HG03045 (cell line): ENCODE results near the gene ASPDH.
A peak's percentile ranks its signal among the peaks of the same experiment; 100 is the strongest.
"Not testable (repeated sequence)": the region's sequence is repeated elsewhere in the genome, so short reads cannot be mapped to it uniquely, and the experiment has no call there.

Source experiments
- ATAC-seq: cut with Tn5 transposase; IDR thresholded peaks from one replicate; pipeline ENCODE4 v1.9.1; 2021; ENCODE audit warnings: mild to moderate bottlenecking, moderate library complexity; ENCODE audit not compliant: unreplicated experiment

The ASPDH gene

DNA sequence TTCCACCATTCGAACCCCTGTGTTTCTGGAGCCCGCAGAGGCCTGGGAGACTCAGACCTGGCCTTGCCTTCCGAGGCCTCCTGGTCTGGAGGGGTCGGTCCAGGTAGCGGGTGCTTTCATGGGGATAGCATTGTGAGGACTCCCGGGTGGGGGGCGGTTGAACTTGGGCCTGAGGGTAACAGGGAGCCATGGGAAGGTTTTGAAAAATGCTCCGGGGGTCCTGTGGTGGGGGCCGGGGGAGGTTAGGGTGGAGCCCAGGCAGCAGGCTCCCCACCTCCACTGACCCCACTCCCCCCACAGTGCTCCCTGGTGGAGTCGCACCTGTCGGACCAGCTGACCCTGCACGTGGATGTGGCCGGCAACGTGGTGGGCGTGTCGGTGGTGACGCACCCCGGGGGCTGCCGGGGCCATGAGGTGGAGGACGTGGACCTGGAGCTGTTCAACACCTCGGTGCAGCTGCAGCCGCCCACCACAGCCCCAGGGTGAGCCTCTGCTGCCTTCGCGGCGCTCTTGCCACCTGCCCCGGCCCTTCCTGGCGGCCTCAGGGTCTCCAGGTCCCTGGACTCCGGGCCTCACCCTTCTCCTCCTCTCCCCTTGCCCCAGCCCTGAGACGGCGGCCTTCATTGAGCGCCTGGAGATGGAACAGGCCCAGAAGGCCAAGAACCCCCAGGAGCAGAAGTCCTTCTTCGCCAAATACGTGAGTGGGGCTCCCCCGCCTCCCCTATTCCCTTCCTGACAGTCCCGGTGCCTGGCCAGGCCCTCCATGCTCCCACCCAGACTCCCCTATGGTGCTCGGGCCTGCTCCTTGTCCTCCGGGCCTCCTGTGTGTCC lies 33.2 kb downstream of the ASPDH start:
- no peak for ATAC-seq

- ATAC-seq: no peak
These were observed 33.9 kb downstream of the ASPDH start for GRCh38 chr19:50479761-50480251.

- ATAC-seq: no peak
These were observed 34.6 kb downstream of the ASPDH start for GRCh38 chr19:50478901-50479715.

DNA sequence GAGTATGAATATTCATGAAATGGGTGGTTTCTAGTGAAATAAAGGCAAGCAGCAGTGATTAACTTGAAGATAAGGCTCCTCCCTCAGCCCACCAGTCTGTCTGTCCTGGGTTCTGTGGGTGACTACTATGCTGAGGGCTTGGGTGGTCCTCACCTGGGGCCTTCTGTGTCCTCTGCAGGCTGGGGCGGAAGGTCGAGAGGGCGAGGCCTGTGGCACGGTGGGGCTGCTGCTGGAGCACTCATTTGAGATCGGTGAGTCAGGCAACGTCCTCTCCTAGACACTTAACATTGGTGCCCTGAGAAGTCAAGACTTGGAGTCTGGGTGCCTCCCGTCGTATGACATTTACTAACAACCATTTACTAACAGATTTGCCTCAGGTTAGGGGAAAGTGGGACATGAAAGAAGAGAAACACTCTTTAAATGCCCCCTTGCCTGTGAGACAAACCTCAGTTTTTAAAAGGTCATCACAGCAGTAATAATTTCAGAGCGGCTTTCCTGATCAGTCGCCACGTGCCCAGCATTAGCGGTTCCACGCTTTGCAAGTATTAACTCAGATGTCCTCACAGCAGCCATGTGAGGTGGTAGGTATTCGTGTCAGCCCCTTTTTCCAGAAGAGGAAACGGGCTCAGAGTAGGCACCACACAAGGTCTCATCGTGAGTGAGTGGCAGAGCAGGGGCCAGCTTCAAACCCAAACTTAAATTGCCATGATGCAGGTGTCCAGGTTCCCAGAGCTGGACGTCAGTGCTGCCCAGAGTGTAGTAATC lies 35.8 kb downstream of the ASPDH start:
- ATAC-seq: no peak

DNA sequence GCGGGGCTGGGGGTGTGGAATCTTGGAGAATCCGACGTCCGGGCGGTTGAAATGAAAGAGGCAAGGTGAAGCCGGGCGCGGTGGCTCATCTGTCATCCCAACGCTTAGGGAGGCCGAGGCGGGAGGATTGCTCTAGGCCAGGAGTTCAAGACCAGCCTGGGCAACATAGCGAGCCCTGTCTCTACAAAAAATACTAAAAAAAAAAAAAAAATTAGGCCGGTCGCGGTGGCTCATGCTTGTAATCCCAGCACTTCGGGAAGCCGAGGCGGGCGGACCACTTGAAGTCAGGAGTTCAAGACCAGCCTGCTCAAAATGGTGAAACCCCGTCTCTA lies 36.8 kb downstream of the ASPDH start:
- no peak for ATAC-seq

DNA sequence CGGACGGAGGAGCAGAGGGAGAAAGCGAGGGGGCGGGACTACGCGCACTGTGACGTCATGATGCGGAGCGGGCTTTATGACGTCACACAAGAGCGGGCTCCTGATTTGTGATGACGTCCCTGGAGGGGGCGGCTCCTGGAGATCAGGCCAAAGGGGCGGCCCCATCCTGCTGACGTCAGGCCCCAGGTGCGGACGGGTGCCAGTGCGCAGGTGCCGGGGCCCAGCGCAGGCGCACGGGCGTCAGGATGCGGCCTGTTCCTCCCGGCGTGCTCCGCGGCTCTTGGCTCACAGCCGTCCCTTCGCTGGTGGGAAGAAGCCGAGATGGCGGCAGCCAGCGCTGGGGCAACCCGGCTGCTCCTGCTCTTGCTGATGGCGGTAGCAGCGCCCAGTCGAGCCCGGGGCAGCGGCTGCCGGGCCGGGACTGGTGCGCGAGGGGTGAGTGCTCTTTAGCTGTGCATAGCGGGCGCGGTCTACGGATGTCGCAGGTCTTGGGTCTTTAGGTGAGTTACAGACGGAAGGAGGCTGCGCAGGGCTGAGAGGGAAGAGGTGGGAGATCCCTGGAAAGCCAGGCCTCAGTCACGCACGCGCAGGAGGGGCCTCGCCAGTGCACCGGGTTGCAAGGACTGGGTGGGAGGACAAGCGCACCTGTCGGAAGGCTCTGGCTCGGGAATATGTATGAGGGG lies 37.3 kb downstream of the ASPDH start, which contains the start of the genes EMC10 and GARIN5A:
Gene EMC10 (plus strand): TSS at position 284 of the 683 bp plus-strand sequence. CDS start 38 bp downstream, at position 322.
Gene GARIN5A (minus strand): TSS at position 625 of the 683 bp plus-strand sequence. CDS start 460 bp downstream, at position 165.
- ATAC-seq: peak; percentile 70

GRCh38 chr19:50475736-50476223 lies 37.9 kb downstream of the ASPDH start:
- ATAC-seq: peak; percentile 24

GRCh38 chr19:50475101-50475568 lies 38.6 kb downstream of the ASPDH start:
- ATAC-seq: no peak

DNA sequence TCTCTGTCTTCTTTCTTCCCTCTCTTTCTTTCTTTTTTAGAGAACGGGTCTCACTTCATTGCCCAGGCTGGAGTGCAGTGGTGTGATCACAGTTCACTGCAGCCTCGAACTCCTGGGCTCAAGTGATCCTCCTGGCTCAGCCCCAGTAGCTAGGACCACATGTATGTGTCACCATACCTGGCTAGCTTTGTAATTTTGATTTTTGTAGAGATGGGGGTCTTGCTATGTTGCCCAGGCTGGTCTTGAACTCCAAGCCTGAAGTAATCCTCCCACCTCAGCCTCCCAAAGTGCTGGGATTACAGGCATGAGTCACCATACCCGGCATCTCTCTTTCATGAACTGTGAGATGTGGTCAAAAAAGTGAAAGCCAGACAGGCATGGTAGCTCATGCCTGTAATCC lies 40.4 kb downstream of the ASPDH start:
- ATAC-seq: not testable (repeated sequence)

DNA sequence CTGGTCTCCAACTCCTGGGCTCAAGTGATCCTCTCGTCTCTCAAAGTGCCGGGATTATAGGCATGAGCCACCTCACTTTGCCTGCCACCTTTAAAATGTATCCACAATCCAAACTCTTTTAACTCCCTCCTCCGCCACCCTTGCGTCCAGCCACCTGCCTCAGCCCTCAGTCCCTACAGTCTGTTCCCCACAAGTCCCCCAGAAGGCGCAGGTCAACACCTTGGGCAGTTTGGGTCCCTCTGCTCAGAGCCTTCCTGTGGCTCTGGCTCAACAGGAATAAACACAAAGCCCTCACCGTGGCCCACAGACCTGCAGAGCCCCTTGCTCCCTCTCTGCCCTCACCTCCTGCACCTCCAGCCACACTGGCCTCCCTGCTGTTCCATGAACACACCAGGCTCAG lies 44.9 kb downstream of the ASPDH start:
- no peak for ATAC-seq

GRCh38 chr19:50467566-50467965 lies 46.1 kb downstream of the ASPDH start:
- ATAC-seq: no peak

- no peak for ATAC-seq
These were observed 47.0 kb downstream of the ASPDH start for GRCh38 chr19:50466706-50467039.

DNA sequence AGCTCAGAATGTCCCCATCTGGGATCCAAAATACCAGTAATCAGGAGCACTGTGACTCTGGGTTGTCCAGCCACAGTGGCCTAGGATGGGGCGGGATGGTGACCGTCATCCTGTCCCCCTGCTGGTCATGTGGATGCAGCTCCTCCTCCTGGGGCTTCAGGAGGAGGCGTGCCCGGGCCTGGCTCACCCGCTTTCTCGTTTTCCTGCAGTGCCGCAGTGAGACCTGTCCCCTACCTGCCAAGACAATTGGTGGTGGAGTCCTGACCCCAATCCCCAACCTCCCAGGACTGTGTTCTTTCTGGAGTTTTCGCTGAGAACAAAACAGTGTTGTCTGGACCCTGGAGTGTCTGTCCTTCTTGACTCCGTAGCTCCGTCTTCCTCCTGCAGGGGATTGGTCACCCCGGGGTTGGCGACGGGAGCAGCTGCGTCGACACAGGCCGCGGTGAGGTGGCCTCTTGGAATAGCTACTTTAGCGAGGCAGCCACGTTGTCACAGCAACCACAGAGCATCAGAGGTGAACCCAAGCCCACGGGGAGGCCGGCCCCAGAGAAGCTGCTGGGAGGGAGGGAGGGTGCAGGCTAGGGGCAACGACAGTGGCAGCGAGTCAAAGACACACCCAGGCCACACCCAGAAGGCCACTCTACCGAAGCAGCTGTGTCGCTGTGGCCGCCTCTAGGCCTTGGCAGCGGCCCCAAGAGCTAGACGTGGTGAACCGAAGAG lies 47.6 kb downstream of the ASPDH start:
- ATAC-seq: no peak

DNA sequence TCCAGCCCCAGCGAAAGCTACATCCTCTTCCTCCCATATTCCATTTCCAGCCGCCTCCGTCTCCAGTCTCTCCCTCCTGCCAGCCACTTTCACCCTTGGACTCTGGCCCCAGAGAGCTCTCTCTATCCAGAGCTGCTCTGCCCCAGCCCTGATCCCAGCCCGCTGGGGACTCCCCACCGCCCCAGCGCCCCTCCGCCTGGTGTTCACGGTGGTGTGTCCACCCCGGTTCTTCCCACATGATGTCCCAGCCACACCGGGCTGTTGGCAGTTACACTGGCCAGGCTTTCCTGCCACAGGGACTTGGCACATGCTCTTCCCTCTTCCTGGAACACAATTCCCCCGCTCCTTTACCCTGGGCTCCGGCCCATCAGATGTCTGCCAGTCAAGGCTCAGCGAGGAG lies 48.7 kb downstream of the ASPDH start:
- ATAC-seq: no peak

GRCh38 chr19:50464348-50464747 lies 49.4 kb downstream of the ASPDH start:
- ATAC-seq: no peak

DNA sequence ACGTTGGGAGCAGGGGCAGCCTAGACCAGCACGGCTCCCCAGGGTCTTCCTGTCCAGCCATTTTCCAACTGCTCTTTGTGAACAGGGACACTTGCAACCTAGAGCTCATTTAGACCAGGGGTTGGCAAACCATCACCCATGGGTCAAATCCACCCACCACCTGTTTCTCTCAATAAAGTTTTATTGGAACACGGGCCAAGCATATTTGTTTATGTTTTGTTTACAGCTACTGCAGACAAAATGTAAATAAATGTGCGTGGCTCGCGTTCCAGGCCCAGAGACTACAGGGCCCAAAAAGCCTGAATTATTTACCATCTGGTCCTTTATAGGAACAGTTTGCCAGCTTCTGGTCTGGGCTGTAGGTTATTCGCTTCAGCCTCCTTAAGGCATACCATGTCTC lies 50.7 kb downstream of the ASPDH start:
- ATAC-seq: no peak
